ENCODE data around the gene ARPC1A. TPM values are rescaled to one million over a fixed set of nuclear protein-coding genes. Genes with fewer than 3 reads are reported as not detected.

ARPC1A gene
- total RNA-seq, 6 experiments from 2014 or later, result 50.0 to 78.0 (median 63.4) TPM

GRCh38 chr7:99363286-99363685, 37.6 kb downstream of the ARPC1A start:
- TF ChIP-seq POLR2A (IDR thresholded peaks at IDR 0.05) (no peak), CTCF (IDR thresholded peaks at IDR 0.05) (no peak)
- 91% methylated on average over 5 of the region's 5 CpGs for WGBS (ENCODE audit: insufficient coverage, low coverage, low lambda C conversion rate, missing lambda C conversion rate)
- intact Hi-C loops (cut with DNase I), result no loop called here

DNA sequence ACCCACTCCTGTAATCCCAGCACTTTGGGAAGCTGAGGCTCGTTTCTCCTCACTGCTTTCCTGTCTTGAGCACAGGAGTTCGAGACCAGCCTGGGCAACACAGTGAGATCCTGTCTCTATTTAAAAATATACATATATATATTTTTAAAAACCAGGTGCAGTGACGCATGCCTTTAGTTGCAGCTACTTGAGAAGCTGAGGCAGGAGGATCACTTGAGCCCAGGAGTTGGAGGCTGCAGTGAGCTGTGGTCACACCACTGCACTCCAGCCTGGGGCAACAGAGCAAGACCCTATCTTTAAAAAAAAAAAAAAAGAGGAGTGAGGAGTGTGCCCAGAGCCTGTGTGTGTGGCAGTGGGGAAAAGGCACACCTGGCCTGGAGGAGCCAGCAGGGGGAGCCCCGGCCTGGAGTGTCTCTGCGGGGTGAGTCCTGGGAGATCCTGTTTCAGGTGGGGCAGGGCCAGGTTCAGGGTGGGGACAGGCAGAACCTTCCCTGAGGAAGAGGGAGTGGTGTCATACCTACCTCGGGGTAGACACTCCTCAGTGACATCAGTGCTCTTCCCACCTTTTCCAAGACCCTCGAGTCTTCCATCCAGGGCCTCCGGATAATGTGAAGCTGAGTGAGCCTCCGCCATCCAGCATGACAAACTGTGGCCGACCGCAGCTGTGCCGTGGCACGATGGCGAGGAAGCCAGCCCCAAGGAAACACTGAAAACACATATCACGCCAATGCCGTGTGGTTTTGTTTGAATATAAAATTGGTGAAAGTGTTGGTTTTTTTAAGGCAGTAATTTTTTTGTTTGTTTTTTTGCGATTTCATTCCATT, 39.8 kb downstream of the ARPC1A start:
- DNase-seq (peak; percentile 66 to 72 (median 72)), ATAC-seq (peak; percentile 91 to 93 (median 92))
- H3K4me1 ChIP-seq, result no peaks in the 10 kb centered on the region
- no peak overlapping the region for H3K27ac ChIP-seq
- WGBS (ENCODE audit: insufficient coverage, low coverage, low lambda C conversion rate, missing lambda C conversion rate), result 76% methylated on average over 17 of the region's 17 CpGs
- TF ChIP-seq POLR2A (IDR thresholded peaks at IDR 0.05) (no peak), CTCF (IDR thresholded peaks at IDR 0.05) (peak; percentile 41 to 69 (median 62))
- H3K27me3 ChIP-seq, result no peaks in the 10 kb centered on the region
- intact Hi-C loops (cut with DNase I), result no loop called here
- no peak overlapping the region for H3K4me3 ChIP-seq
- no peaks in the 10 kb centered on the region for H3K9me3 ChIP-seq
- H3K36me3 ChIP-seq, result peaks cover 0 to 58% (median 12%) of the 10 kb centered on the region in 4 donors

More at GRCh38 chr7:99363286-99363685, 37.6 kb downstream of the ARPC1A start:
- H3K27ac ChIP-seq, result no peak overlapping the region
- no peak overlapping the region for H3K4me3 ChIP-seq
- H3K36me3 ChIP-seq, result peaks cover 4 to 78% (median 26%) of the 10 kb centered on the region in 4 donors
- DNase-seq (no peak), ATAC-seq (no peak)
- no peaks in the 10 kb centered on the region for H3K4me1 ChIP-seq
- H3K27me3 ChIP-seq, result no peaks in the 10 kb centered on the region
- H3K9me3 ChIP-seq, result no peaks in the 10 kb centered on the region

DNA sequence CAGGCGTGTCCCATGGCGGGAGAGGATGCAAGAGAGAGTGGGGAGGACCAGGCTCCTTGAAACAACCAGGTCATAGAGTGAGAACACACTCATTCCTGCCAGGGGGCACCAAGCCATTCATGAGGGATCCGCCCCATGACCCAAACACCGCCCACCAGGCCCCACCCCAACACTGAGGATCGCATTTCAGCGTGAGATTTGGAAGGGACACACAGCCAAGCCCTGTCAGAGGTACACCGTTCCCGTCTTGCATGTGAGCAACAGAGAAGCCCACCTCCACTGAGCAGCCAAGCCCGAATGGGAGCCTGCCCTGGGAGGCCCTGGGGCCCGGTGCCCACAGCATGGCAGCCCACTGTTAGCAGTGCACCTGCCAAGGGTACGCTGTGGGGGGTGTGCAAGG, 40.9 kb downstream of the ARPC1A start:
- H3K27me3 ChIP-seq, result no peaks in the 10 kb centered on the region
- H3K36me3 ChIP-seq, result peaks cover 0 to 49% (median 12%) of the 10 kb centered on the region in 4 donors
- intact Hi-C loops (cut with DNase I), result no loop called here
- H3K9me3 ChIP-seq, result no peaks in the 10 kb centered on the region
- no peak overlapping the region for H3K4me3 ChIP-seq
- no peak for ATAC-seq
- TF ChIP-seq POLR2A (IDR thresholded peaks at IDR 0.05), result no peak
- no peak for TF ChIP-seq CTCF (IDR thresholded peaks at IDR 0.05)
- H3K27ac ChIP-seq, result no peak overlapping the region
- no peaks in the 10 kb centered on the region for H3K4me1 ChIP-seq
- WGBS (ENCODE audit: insufficient coverage, low coverage, low lambda C conversion rate, missing lambda C conversion rate), result 86% methylated on average over 2 of the region's 11 CpGs
- DNase-seq, result no peak

- Histone ChIP-seq H3K9me3 (no peaks in the 10 kb centered on the region), H3K27ac (no peak overlapping the region), H3K4me3 (no peak overlapping the region), H3K4me1 (peaks cover 0 to 7% (median 0%) of the 10 kb centered on the region in 4 donors), H3K27me3 (no peaks in the 10 kb centered on the region), H3K36me3 (peaks cover 0 to 32% (median 12%) of the 10 kb centered on the region in 4 donors)
- WGBS (ENCODE audit: insufficient coverage, low coverage, low lambda C conversion rate, missing lambda C conversion rate), result 93% methylated on average over 9 of the region's 13 CpGs
- no peak for DNase-seq
- TF ChIP-seq POLR2A (IDR thresholded peaks at IDR 0.05) (no peak), CTCF (IDR thresholded peaks at IDR 0.05) (no peak)
- intact Hi-C loops (cut with DNase I), result no loop called here
- ATAC-seq, result no peak
Observed at GRCh38 chr7:99368750-99369389, 43.2 kb downstream of the ARPC1A start.

Data from right lobe of liver (tissue), 6 donors.